GM12892 (cell line): ENCODE measurements around the gene DENND6B.

Source experiments
- DNase-seq: peaks from one replicate; pipeline ENCODE4 v3.0.0; 2011; ENCODE audit not compliant: insufficient read length
- FAIRE-seq: peaks from 2 replicates; lab custom pipeline; 2011; peaks lifted over from hg19 to GRCh38; lab: Jason Lieb, UNC
- POLR2A ChIP-seq: IDR thresholded peaks from 2 replicates; pipeline ENCODE4 v1.6.1; 2011; ENCODE audit warnings: low read depth, low read length, control low read depth
- POLR2AphosphoS5 ChIP-seq: IDR thresholded peaks from 2 replicates; pipeline ENCODE4 v1.6.1; 2011; ENCODE audit warnings: low read depth, low read length, control low read depth
- TAF1 ChIP-seq: IDR thresholded peaks from 2 replicates; pipeline ENCODE4 v1.6.1; 2011; ENCODE audit warnings: low read depth, mild to moderate bottlenecking, control low read depth, low read length, borderline replicate concordance

DENND6B gene

GRCh38 chr22:50305393-50305922 is 21.4 kb downstream of the DENND6B start:
- FAIRE-seq: no peak
- peak; percentile 39 for DNase-seq
- TF ChIP-seq TAF1: no peak
- no peak for TF ChIP-seq POLR2AphosphoS5
- TF ChIP-seq POLR2A: no peak

DNA sequence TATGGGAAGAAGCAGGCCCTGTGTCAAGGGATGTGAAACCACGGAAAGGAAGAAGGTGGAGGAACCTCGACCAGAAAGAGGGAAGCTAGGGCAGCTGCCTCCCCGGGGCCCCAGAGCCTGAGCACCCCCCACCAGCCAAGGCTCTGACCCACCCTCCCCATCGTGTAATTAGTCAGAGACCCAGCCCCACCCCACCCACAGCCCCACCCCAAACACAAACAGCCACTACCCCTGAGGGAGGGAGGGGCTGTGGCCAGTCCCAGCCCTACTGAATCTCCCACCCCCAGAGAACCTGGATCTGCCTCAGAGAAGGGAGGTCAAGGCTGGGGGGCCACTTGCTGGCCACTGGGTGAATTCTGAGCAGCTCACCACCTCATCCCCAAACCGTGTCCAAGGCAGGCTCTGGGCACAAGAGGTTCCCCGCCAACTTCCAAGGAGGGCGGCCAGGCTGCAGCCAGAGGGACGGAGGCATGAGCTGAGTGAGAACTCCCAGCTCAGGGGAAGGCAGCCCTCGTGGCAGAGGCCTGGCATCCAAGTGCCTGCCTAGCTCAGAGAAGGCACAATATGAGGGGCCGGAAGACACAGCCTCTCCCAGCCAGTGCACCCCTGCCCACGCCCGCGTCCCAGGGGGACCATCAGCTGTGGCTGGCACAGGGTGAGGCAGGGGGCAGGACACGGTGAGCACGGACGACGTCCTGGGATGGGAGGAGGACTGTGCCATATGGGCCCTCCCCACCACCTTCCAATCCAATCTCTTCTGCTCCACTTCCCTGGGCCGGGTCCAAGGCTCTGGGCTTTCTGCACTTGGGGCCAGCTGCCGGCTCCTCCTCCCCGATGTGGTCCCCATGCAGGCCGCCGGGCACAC is 22.1 kb downstream of the DENND6B start:
- FAIRE-seq (peak; percentile 58), DNase-seq (no peak)
- TF ChIP-seq POLR2A (peak; percentile 10; the same call in 1 of the 2 replicates), TAF1 (no peak)

DNA sequence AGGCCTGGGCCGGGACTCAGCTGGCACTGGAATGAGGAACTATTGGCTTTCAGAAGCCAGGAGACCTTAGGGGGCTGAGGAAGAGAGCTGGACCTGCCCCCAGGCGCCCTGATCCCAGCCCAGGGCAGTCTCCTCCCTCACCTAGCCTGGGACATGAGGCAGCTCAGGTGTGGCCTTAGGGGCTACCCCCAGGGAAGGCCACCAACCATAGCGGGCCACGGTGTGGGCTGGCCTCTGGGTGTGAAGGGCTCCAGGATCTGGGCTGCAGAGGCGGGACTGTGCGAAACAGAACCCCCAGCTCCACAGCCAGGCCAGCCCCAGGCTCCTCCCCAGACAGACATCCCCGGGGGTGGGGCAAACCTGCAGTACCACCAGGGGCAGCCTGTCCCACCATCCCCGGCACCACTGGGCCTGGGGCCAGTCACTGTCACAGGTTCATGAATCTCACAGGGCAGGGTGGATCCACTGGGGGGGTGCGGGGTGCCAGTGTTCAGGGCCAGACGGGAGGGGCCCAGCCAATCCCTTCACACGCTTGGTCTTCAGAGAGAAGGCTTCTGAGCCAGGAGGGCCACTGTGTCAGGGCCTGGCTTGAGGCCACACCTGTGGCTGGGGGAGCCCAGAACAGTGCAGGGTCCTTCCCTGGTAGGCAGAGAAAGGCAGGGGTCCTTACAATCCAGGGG is 22.8 kb downstream of the DENND6B start:
- TF ChIP-seq TAF1 (no peak), POLR2AphosphoS5 (no peak), POLR2A (no peak)
- FAIRE-seq (peak; percentile 80), DNase-seq (peak; percentile 51)

GRCh38 chr22:50303515-50303847 is 23.3 kb downstream of the DENND6B start:
- FAIRE-seq: no peak
- no peak for DNase-seq
- TF ChIP-seq TAF1 (no peak), POLR2A (no peak), POLR2AphosphoS5 (no peak)

GRCh38 chr22:50302564-50302963 is 24.2 kb downstream of the DENND6B start:
- FAIRE-seq: no peak

GRCh38 chr22:50302041-50302541 is 24.7 kb downstream of the DENND6B start:
- DNase-seq (no peak), FAIRE-seq (peak; percentile 48)
- TF ChIP-seq POLR2AphosphoS5 (no peak), TAF1 (no peak), POLR2A (no peak)

More at GRCh38 chr22:50302564-50302963, 24.2 kb downstream of the DENND6B start:
- TF ChIP-seq TAF1 (no peak), POLR2AphosphoS5 (no peak), POLR2A (no peak)
- DNase-seq: no peak

DNA sequence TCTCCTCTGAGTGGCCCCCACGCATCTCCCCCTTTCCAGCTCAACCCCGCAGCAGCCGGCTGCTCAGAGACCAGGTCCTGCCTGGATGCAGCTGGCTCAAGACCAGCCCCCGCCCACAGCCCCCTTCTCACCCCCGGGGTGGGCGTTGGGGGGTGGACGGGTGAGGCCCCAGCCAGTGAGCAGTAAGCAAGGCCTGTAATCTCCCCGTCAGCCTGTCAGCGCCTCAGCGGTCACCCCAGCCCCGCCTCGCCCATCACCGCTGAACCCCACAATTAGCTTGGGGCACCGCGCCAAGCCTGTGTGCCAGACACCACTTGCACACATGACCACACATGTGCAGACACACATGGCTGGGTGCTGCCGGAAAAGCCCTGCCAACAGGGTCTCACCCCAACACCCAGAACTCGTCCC is 25.2 kb downstream of the DENND6B start:
- no peak for FAIRE-seq

DNA sequence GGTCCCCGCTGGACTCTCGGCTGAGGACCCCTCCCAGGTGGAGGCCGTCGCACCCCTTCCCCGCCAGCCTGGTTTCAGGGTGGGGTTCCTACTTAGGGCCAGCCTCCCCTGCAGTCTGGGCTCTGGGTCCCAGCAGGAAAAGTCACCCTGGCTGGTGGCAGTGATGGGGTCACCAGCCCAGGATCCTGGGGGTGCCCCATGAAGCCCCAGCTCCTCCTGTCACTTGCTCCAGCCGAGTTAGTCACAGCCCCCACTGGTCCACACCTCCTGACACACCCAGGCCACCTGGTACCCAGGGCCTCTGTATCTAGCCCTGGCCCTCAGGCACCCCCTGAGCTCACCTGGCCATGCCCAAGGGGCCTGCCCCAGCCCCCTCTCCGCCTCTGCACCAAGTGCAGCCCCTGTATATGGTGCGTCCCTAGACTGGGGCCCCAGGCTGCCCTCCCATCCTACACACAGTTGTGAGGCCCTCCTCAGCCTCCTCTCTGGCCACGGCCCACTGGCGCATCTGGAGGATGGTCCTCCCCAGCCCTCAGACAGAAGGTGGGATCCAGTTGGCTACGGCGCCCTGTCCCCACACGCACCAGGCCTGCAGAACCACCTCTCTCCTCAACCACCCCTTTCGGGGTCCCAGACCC is 26.1 kb downstream of the DENND6B start:
- TF ChIP-seq POLR2AphosphoS5: no peak
- TF ChIP-seq TAF1: no peak
- no peak for TF ChIP-seq POLR2A
- DNase-seq (no peak), FAIRE-seq (no peak)

More for the DNA sequence above, 25.2 kb downstream of the DENND6B start:
- no peak for DNase-seq
- TF ChIP-seq POLR2A (no peak), TAF1 (no peak), POLR2AphosphoS5 (no peak)

DNA sequence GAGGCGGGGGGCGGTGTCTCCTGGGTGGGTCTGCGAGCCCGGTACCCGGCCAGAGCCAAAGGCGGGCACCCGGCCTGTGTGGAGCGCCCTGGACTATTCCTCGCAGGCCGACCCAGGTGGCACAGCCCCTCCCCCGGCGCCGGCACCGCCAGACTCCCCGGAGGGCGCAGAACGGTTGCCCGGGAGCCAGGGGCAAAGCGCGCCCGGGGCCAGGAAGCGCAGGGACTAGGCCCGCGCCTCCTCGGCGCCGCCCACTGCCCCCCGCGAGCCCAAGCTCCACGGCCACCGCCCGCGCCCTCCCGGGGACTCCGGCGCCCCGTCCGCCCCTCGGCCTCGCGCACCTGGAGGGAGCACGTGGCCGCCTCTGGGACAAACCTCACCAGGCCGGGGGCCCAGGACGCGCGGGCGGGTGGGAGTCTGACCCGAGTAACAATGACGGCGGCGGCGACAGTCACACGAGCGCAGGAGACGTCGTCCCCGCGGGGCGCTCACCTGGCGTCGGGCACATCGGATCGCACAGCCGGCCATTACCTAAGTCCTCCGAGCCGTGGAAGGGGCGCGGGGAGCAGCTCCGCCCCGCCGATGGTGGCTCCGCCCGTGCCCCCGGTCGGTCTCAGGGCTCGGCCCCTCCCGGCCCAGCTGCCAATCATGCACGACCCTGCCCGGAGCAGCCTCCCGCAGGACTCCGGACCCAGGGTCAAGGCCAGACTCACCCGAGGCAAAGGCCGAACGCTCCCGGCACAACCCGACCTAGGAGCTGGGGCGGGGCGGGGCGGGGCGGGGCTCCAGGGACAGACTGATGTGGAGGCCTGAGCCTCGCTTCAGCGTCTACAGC is 26.8 kb downstream of the DENND6B start:
- FAIRE-seq (no peak), DNase-seq (no peak)
- no peak for TF ChIP-seq POLR2A
- no peak for TF ChIP-seq TAF1
- TF ChIP-seq POLR2AphosphoS5: no peak
